GM11168 (cell line): ENCODE measurements around the gene A1CF.
"Not testable (repeated sequence)": the region's sequence is repeated elsewhere in the genome, so short reads cannot be mapped to it uniquely, and the experiment has no call there.

Experiments used
- in situ Hi-C: fragments of 300-500 bp; cut with MboI; formaldehyde crosslinking; loops from one replicate; pipeline ENCODE4 v1.12.0; 2022; ENCODE audit warnings: low sequenced_read_pairs; ENCODE audit not compliant: unreplicated experiment

The A1CF gene

GRCh38 chr10:50798297-50798696 is 87.1 kb downstream of the A1CF start:
- in situ Hi-C loops = no loop called here

- in situ Hi-C loops = no loop called here
Measured at GRCh38 chr10:50796693-50797092, 88.7 kb downstream of the A1CF start.

- in situ Hi-C loops = no loop called here
Measured at GRCh38 chr10:50794490-50794889, 90.9 kb downstream of the A1CF start.

- in situ Hi-C loops = no loop called here
Measured at GRCh38 chr10:50788951-50789945, 96.2 kb downstream of the A1CF start.

- in situ Hi-C loops = not testable (repeated sequence)
Measured at GRCh38 chr10:50787962-50788361, 97.5 kb downstream of the A1CF start.

GRCh38 chr10:50782017-50782416 is 103.4 kb downstream of the A1CF start:
- in situ Hi-C loops = not testable (repeated sequence)

- in situ Hi-C loops = not testable (repeated sequence)
Measured at GRCh38 chr10:50780036-50780435, 105.4 kb downstream of the A1CF start.

GRCh38 chr10:50774868-50775267 is 110.6 kb downstream of the A1CF start:
- in situ Hi-C loops = not testable (repeated sequence)

GRCh38 chr10:50772042-50772441 is 113.4 kb downstream of the A1CF start:
- in situ Hi-C loops = not testable (repeated sequence)

- in situ Hi-C loops = loop anchor here (5.0 kb wide), 1 partner anchor 595 kb away; no protein-coding TSS in a partner anchor
Measured at GRCh38 chr10:50766774-50767513, 118.5 kb downstream of the A1CF start.
